T-helper 1 cell treated with Interleukin-12 subunit alpha and Interleukin-12 subunit beta and Interleukin-4 antibody, amounts not matched to agents 30 ng/mL and 1 ng/mL, for 36 hours (primary cell): ENCODE data around the gene C15orf40. TPM values are rescaled to one million over a fixed set of nuclear protein-coding genes. Genes with fewer than 3 reads are reported as not detected.
"Not testable (repeated sequence)": the region's sequence is repeated elsewhere in the genome, so short reads cannot be mapped to it uniquely, and the experiment has no call there.

ENCODE experiments used
- intact Hi-C: fragments of 100-400 bp; cut with micrococcal nuclease; formaldehyde crosslinking; loops from one replicate; pipeline ENCODE4 v1.15.1; 2024
- total RNA-seq: library from RNA; stranded (reverse); gene quantifications from 2 replicates; pipeline ENCODE4 v1.2.3, GENCODE V29; 2022

Gene C15orf40
- total RNA-seq: 23.4 and 26.4 TPM in 2 replicates

GRCh38 chr15:83011271-83012075 is at the start of gene C15orf40:
TSS of gene C15orf40 (minus strand) at chr15:83011639. CDS start at chr15:83011607, 32 bp downstream.
- intact Hi-C loops: loop anchor here (1.0 kb wide), 11 partner anchors 11 to 471 kb away; partner anchors contain the start of genes AP3B2, RAMAC and RPS17

- intact Hi-C loops: no loop called here
These were observed 46.4 kb upstream of the C15orf40 start for GRCh38 chr15:83057696-83058376.

GRCh38 chr15:83057002-83057401 is 45.6 kb upstream of the C15orf40 start:
- intact Hi-C loops: no loop called here

- intact Hi-C loops: no loop called here
These were observed 41.7 kb upstream of the C15orf40 start for GRCh38 chr15:83053151-83053550.

GRCh38 chr15:83046558-83047127 is 35.2 kb upstream of the C15orf40 start:
- intact Hi-C loops: no loop called here

- intact Hi-C loops: no loop called here
These were observed 32.7 kb upstream of the C15orf40 start for GRCh38 chr15:83044156-83044555.

- intact Hi-C loops: no loop called here
These were observed 27.8 kb upstream of the C15orf40 start for GRCh38 chr15:83039206-83039605.

- intact Hi-C loops: no loop called here
These were observed 24.8 kb upstream of the C15orf40 start for GRCh38 chr15:83036253-83036652.

GRCh38 chr15:83031234-83031633 is 19.8 kb upstream of the C15orf40 start:
- intact Hi-C loops: not testable (repeated sequence)

GRCh38 chr15:83030021-83030420 is 18.6 kb upstream of the C15orf40 start:
- intact Hi-C loops: no loop called here

- intact Hi-C loops: no loop called here
These were observed 7.0 kb upstream of the C15orf40 start for GRCh38 chr15:83018436-83018835.

GRCh38 chr15:83016906-83017305 is 5.5 kb upstream of the C15orf40 start:
- intact Hi-C loops: no loop called here

GRCh38 chr15:83015361-83015760 is 3.9 kb upstream of the C15orf40 start:
- intact Hi-C loops: no loop called here

- intact Hi-C loops: no loop called here
These were observed 2.8 kb upstream of the C15orf40 start for GRCh38 chr15:83014205-83014653.

- intact Hi-C loops: no loop called here
These were observed 1.2 kb upstream of the C15orf40 start for GRCh38 chr15:83012636-83013035.

- intact Hi-C loops: no loop called here
These were observed 612 bp upstream of the C15orf40 start for GRCh38 chr15:83012076-83012426.

- intact Hi-C loops: loop anchor here (1.0 kb wide), 11 partner anchors 10 to 470 kb away; partner anchors contain the start of genes AP3B2, RAMAC and RPS17
These were observed 649 bp downstream of the C15orf40 start for GRCh38 chr15:83010709-83011270.

GRCh38 chr15:83000672-83001031 is 10.8 kb downstream of the C15orf40 start:
- intact Hi-C loops: loop anchor here (1.0 to 2.0 kb wide), 9 partner anchors 11 to 470 kb away; partner anchors contain the start of genes C15orf40, RAMAC and RPS17

GRCh38 chr15:82999905-83000671 is 11.4 kb downstream of the C15orf40 start:
- intact Hi-C loops: loop anchor here (1.0 to 2.0 kb wide), 9 partner anchors 11 to 469 kb away; partner anchors contain the start of genes C15orf40, RAMAC and RPS17

- intact Hi-C loops: no loop called here
These were observed 12.0 kb downstream of the C15orf40 start for GRCh38 chr15:82999426-82999825.

- intact Hi-C loops: no loop called here
These were observed 15.5 kb downstream of the C15orf40 start for GRCh38 chr15:82995938-82996337.
